PC-9 (cell line): Measurements from ENCODE around the gene ENDOV.

Experiments used
- EZH2 ChIP-seq: fragments of 200-600 bp; sonication (generic); IDR thresholded peaks from 2 replicates; pipeline ENCODE4 v1.8.0; 2017; ENCODE audit warnings: antibody characterized with exemption, low read depth
- TF ChIP-seq, protein P1 (sequence below): fragments of 200-600 bp; sonication (generic); conservative IDR thresholded peaks from 2 replicates; pipeline ENCODE4 v1.6.1; 2017; ENCODE audit warnings: mixed run types, antibody characterized with exemption, mild to moderate bottlenecking, moderate library complexity

DNA sequence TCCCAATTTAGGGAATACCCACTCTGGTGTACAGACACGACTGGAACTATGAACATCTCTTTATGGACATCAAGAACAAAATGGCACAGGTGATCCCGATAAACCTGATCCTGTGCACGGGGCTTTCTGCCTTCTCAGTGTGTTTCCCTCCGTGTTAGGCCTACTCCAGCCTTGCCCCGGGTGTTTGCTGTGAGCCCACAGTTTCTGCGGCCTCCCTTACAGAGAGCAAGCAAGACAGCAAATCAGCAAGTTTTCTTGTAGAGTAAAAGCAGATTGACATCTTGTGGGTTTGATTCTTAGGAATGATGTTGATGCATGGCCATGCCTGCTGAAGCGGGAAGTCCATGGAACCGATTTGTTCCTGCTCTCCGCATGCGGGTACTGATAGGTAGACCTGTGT is 26.4 kb upstream of the ENDOV start:
- TF ChIP-seq, protein P1, sequence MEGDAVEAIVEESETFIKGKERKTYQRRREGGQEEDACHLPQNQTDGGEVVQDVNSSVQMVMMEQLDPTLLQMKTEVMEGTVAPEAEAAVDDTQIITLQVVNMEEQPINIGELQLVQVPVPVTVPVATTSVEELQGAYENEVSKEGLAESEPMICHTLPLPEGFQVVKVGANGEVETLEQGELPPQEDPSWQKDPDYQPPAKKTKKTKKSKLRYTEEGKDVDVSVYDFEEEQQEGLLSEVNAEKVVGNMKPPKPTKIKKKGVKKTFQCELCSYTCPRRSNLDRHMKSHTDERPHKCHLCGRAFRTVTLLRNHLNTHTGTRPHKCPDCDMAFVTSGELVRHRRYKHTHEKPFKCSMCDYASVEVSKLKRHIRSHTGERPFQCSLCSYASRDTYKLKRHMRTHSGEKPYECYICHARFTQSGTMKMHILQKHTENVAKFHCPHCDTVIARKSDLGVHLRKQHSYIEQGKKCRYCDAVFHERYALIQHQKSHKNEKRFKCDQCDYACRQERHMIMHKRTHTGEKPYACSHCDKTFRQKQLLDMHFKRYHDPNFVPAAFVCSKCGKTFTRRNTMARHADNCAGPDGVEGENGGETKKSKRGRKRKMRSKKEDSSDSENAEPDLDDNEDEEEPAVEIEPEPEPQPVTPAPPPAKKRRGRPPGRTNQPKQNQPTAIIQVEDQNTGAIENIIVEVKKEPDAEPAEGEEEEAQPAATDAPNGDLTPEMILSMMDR = no peak
- TF ChIP-seq EZH2 = no peak
